ENCODE results near the gene CISD1. TPM values are rescaled to one million over a fixed set of nuclear protein-coding genes. Genes with fewer than 3 reads are reported as not detected.

CISD1 gene
- total and polyA plus RNA-seq, 8 donors: 3.2 to 18.1 (median 11.1) TPM

DNA sequence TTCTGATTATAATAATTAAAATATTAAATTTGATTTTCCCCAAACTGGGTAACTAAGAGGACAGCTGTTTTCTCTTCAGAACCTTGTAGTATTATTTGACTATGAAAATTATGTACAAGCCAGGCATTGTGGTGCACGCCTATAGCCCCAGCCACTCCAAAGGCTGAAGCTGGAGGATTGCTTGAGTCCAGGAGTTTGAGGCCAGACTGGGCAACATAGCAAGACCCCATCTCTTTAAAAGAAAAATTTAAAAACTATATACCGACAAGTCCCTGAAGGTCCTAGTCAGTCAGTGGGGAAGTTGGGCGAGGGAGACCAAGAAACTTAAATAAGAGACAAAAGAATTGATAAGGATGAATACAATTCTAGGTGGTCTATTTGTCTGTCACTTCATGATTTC, 38.7 kb downstream of the CISD1 start:
- FAIRE-seq (no peak), DNase-seq (no peak), ATAC-seq (no peak)
- 85 to 92% methylated on average over 3 of the region's 3 CpGs for WGBS, 2 donors
- intact Hi-C loops (cut with DNase I): no loop called here
- no peaks in the 10 kb centered on the region for H3K4me1 ChIP-seq
- no peaks in the 10 kb centered on the region for H3K36me3 ChIP-seq
- H3K9me3 ChIP-seq: no peaks in the 10 kb centered on the region
- TF ChIP-seq CTCF (IDR thresholded peaks at IDR 0.05): no peak
- H3K4me3 ChIP-seq: no peak overlapping the region
- H3K27ac ChIP-seq: no peak overlapping the region
- H3K27me3 ChIP-seq: peaks cover 0 to 6% (median 0%) of the 10 kb centered on the region in 4 donors

GRCh38 chr10:58311026-58311425, 42.1 kb downstream of the CISD1 start:
- FAIRE-seq (no peak), DNase-seq (no peak), ATAC-seq (no peak)
- no peaks in the 10 kb centered on the region for H3K36me3 ChIP-seq
- no peak overlapping the region for H3K27ac ChIP-seq
- intact Hi-C loops (cut with DNase I): no loop called here
- no peaks in the 10 kb centered on the region for H3K4me1 ChIP-seq
- no peak for TF ChIP-seq CTCF (IDR thresholded peaks at IDR 0.05)
- no peaks in the 10 kb centered on the region for H3K9me3 ChIP-seq
- no peak overlapping the region for H3K4me3 ChIP-seq
- peaks cover 0 to 6% (median 0%) of the 10 kb centered on the region in 4 donors for H3K27me3 ChIP-seq

GRCh38 chr10:58316874-58317273, 47.9 kb downstream of the CISD1 start:
- Histone ChIP-seq H3K4me3 (no peak overlapping the region), H3K36me3 (no peaks in the 10 kb centered on the region), H3K27me3 (no peaks in the 10 kb centered on the region), H3K9me3 (no peaks in the 10 kb centered on the region), H3K4me1 (no peaks in the 10 kb centered on the region), H3K27ac (no peak overlapping the region)
- peak; percentile 61 for FAIRE-seq
- no peak for DNase-seq
- ATAC-seq: no peak
- intact Hi-C loops (cut with DNase I): no loop called here
- TF ChIP-seq CTCF (IDR thresholded peaks at IDR 0.05): no peak

- H3K27me3 ChIP-seq: no peaks in the 10 kb centered on the region
- H3K4me3 ChIP-seq: no peak overlapping the region
- TF ChIP-seq CTCF (IDR thresholded peaks at IDR 0.05): no peak
- no peaks in the 10 kb centered on the region for H3K36me3 ChIP-seq
- no peak overlapping the region for H3K27ac ChIP-seq
- no peak for ATAC-seq
- no peak for FAIRE-seq
- no peaks in the 10 kb centered on the region for H3K4me1 ChIP-seq
- H3K9me3 ChIP-seq: no peaks in the 10 kb centered on the region
- WGBS, 2 donors: 57 to 70% methylated on average over 2 of the region's 2 CpGs
- intact Hi-C loops (cut with DNase I): no loop called here
- no peak for DNase-seq
Measured at GRCh38 chr10:58318346-58318745, 49.4 kb downstream of the CISD1 start.

DNA sequence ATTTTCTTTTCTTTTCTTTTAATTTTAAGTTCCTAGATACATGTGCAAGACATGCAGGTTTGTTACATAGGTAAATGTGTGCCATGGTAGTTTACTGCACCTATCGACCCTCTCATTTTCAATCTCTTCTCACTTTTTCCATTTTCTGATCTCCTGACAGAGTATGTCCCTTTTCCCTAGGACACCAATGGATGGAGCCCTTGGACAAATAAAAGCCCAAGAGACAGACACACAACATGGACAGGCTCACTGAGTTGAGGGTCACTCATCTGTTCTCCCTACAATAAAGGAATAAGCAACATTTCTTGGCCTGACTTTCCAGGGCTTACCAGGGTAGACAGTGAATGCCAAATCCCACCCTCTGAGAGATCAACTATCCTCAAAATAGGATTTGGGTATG, 50.6 kb downstream of the CISD1 start:
- intact Hi-C loops (cut with DNase I): no loop called here
- H3K4me3 ChIP-seq: no peak overlapping the region
- DNase-seq: no peak
- no peaks in the 10 kb centered on the region for H3K9me3 ChIP-seq
- ATAC-seq: no peak
- H3K27ac ChIP-seq: no peak overlapping the region
- H3K27me3 ChIP-seq: no peaks in the 10 kb centered on the region
- no peak for TF ChIP-seq CTCF (IDR thresholded peaks at IDR 0.05)
- FAIRE-seq: no peak
- no peaks in the 10 kb centered on the region for H3K36me3 ChIP-seq
- WGBS, 2 donors: 62 to 66% methylated on average over 1 of the region's 1 CpG
- no peaks in the 10 kb centered on the region for H3K4me1 ChIP-seq
